PFSK-1 (cell line): Measurements from ENCODE around the gene NAPA.

Experiments
- POLR2AphosphoS5 ChIP-seq: IDR thresholded peaks from 2 replicates; pipeline ENCODE4 v1.6.1; 2012; ENCODE audit warnings: low read depth, mild to moderate bottlenecking, control low read depth, low read length, moderate library complexity
- SIN3A ChIP-seq: IDR thresholded peaks from 2 replicates; pipeline ENCODE4 v1.6.1; 2012; ENCODE audit warnings: mild to moderate bottlenecking, low read length, moderate library complexity, borderline replicate concordance; ENCODE audit not compliant: insufficient read depth
- TAF1 ChIP-seq: IDR thresholded peaks from 2 replicates; pipeline ENCODE4 v1.6.1; 2012; ENCODE audit warnings: low read length, control low read depth, borderline replicate concordance; ENCODE audit not compliant: insufficient read depth
- TF ChIP-seq, protein P1 (sequence below), 2 experiments: IDR thresholded peaks; 2 replicates each; pipeline versions ENCODE4 v1.6.1 to v1.8.0; 2011 to 2012; ENCODE audit warnings: low read depth in 2 of 2, low read length in 2 of 2, control low read depth in 1 of 2, inconsistent platforms in 1 of 2, mild to moderate bottlenecking in 1 of 2, moderate library complexity in 1 of 2; ENCODE audit not compliant: insufficient read depth in 1 of 2

DNA sequence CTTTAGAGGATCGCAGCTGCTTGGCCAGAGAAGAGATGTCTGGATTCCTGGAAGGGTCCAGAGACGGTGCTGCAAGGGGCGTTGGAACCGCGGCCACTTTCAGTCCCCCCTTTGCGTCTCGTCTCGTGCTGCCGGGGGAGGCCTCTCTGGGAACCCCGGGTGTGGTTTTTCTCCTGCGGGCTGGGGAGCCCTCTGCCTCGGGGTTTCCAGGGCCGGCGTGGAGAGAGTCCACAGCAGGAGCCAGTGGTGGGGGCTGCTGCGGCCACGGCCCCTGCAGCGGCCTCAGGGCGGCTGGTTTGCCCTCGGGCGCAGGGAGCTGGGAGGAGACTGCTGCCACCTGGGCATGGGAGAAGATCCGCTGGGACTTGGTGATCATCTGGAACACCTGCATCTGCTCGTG lies 29.6 kb upstream of the NAPA start:
- TF ChIP-seq TAF1 (no peak), SIN3A (no peak), POLR2AphosphoS5 (no peak)
- TF ChIP-seq, protein P1, sequence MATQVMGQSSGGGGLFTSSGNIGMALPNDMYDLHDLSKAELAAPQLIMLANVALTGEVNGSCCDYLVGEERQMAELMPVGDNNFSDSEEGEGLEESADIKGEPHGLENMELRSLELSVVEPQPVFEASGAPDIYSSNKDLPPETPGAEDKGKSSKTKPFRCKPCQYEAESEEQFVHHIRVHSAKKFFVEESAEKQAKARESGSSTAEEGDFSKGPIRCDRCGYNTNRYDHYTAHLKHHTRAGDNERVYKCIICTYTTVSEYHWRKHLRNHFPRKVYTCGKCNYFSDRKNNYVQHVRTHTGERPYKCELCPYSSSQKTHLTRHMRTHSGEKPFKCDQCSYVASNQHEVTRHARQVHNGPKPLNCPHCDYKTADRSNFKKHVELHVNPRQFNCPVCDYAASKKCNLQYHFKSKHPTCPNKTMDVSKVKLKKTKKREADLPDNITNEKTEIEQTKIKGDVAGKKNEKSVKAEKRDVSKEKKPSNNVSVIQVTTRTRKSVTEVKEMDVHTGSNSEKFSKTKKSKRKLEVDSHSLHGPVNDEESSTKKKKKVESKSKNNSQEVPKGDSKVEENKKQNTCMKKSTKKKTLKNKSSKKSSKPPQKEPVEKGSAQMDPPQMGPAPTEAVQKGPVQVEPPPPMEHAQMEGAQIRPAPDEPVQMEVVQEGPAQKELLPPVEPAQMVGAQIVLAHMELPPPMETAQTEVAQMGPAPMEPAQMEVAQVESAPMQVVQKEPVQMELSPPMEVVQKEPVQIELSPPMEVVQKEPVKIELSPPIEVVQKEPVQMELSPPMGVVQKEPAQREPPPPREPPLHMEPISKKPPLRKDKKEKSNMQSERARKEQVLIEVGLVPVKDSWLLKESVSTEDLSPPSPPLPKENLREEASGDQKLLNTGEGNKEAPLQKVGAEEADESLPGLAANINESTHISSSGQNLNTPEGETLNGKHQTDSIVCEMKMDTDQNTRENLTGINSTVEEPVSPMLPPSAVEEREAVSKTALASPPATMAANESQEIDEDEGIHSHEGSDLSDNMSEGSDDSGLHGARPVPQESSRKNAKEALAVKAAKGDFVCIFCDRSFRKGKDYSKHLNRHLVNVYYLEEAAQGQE (IDR thresholded peaks at IDR 0.05; ENCODE audit: insufficient read depth in 1 of 2, low read depth in 2 of 2, low read length in 2 of 2): no peak
